GM21528 (cell line): ENCODE data around the gene DNMT1.
"Not testable (repeated sequence)": the region's sequence is repeated elsewhere in the genome, so short reads cannot be mapped to it uniquely, and the experiment has no call there.

ENCODE experiments used
- ATAC-seq: cut with Tn5 transposase; IDR thresholded peaks from one replicate; pipeline ENCODE4 v1.9.1; 2021; ENCODE audit warnings: mild to moderate bottlenecking, moderate library complexity; ENCODE audit not compliant: unreplicated experiment, low FRiP score

The DNMT1 gene

GRCh38 chr19:10222201-10222890 lies 27.6 kb upstream of the DNMT1 start:
- ATAC-seq, result no peak

GRCh38 chr19:10220695-10221094 lies 25.9 kb upstream of the DNMT1 start:
- ATAC-seq, result no peak

GRCh38 chr19:10219678-10220077 lies 24.9 kb upstream of the DNMT1 start:
- no peak for ATAC-seq

GRCh38 chr19:10217085-10217484 lies 22.3 kb upstream of the DNMT1 start:
- ATAC-seq, result no peak

GRCh38 chr19:10214784-10215183 lies 20.0 kb upstream of the DNMT1 start:
- ATAC-seq, result no peak

- ATAC-seq, result no peak
These were observed 16.9 kb upstream of the DNMT1 start for GRCh38 chr19:10211691-10212090.

GRCh38 chr19:10211061-10211460 lies 16.3 kb upstream of the DNMT1 start:
- no peak for ATAC-seq

- no peak for ATAC-seq
These were observed 14.6 kb upstream of the DNMT1 start for GRCh38 chr19:10209315-10209714.

GRCh38 chr19:10207026-10207425 lies 12.3 kb upstream of the DNMT1 start:
- ATAC-seq, result no peak

- ATAC-seq, result no peak
These were observed 11.6 kb upstream of the DNMT1 start for GRCh38 chr19:10206226-10206885.

GRCh38 chr19:10205636-10206035 lies 10.9 kb upstream of the DNMT1 start:
- ATAC-seq, result no peak

- ATAC-seq, result no peak
These were observed 8.9 kb upstream of the DNMT1 start for GRCh38 chr19:10203686-10204085.

- ATAC-seq, result no peak
These were observed 6.4 kb upstream of the DNMT1 start for GRCh38 chr19:10201176-10201575.

GRCh38 chr19:10200101-10200500 lies 5.3 kb upstream of the DNMT1 start:
- ATAC-seq, result not testable (repeated sequence)

- not testable (repeated sequence) for ATAC-seq
These were observed 4.3 kb upstream of the DNMT1 start for GRCh38 chr19:10198889-10199644.

GRCh38 chr19:10195199-10195519 lies 406 bp upstream of the DNMT1 start:
- ATAC-seq, result peak; percentile 16

- peak; percentile 22 for ATAC-seq
These were observed 808 bp downstream of the DNMT1 start for GRCh38 chr19:10193790-10194499.

GRCh38 chr19:10192922-10193321 lies 1.8 kb downstream of the DNMT1 start:
- no peak for ATAC-seq

- no peak for ATAC-seq
These were observed 3.4 kb downstream of the DNMT1 start for GRCh38 chr19:10191347-10191746.

GRCh38 chr19:10190026-10190425 lies 4.7 kb downstream of the DNMT1 start:
- no peak for ATAC-seq

GRCh38 chr19:10189616-10190015 lies 5.1 kb downstream of the DNMT1 start:
- no peak for ATAC-seq
